ENCODE measurements around the gene OSM. TPM values are rescaled to one million over a fixed set of nuclear protein-coding genes. Genes with fewer than 3 reads are reported as not detected.

OSM gene
- total RNA-seq, 1 donor from 2014 or later = not detected

GRCh38 chr22:30280505-30280904, 13.9 kb upstream of the OSM start:
- no peak for DNase-seq (ENCODE audit: extremely low spot score, unreplicated experiment)
- TF ChIP-seq CTCF (IDR thresholded peaks at IDR 0.05) = no peak
- peaks cover 15% of the 10 kb centered on the region for H3K4me1 Mint-ChIP-seq (ENCODE audit: unreplicated experiment)
- H3K4me3 Mint-ChIP-seq (ENCODE audit: unreplicated experiment) = no peak overlapping the region
- peaks cover 12% of the 10 kb centered on the region for H3K36me3 Mint-ChIP-seq (ENCODE audit: unreplicated experiment)
- no peaks in the 10 kb centered on the region for H3K27me3 Mint-ChIP-seq (ENCODE audit: unreplicated experiment)
- no peaks in the 10 kb centered on the region for H3K9me3 Mint-ChIP-seq (ENCODE audit: unreplicated experiment)
- no peak overlapping the region for H3K27ac Mint-ChIP-seq (ENCODE audit: unreplicated experiment)

GRCh38 chr22:30279932-30280331, 13.3 kb upstream of the OSM start:
- no peak overlapping the region for H3K27ac Mint-ChIP-seq (ENCODE audit: unreplicated experiment)
- H3K4me3 Mint-ChIP-seq (ENCODE audit: unreplicated experiment) = no peak overlapping the region
- peaks cover 15% of the 10 kb centered on the region for H3K4me1 Mint-ChIP-seq (ENCODE audit: unreplicated experiment)
- H3K27me3 Mint-ChIP-seq (ENCODE audit: unreplicated experiment) = no peaks in the 10 kb centered on the region
- no peak for DNase-seq (ENCODE audit: extremely low spot score, unreplicated experiment)
- peaks cover 10% of the 10 kb centered on the region for H3K36me3 Mint-ChIP-seq (ENCODE audit: unreplicated experiment)
- no peak for TF ChIP-seq CTCF (IDR thresholded peaks at IDR 0.05)
- no peaks in the 10 kb centered on the region for H3K9me3 Mint-ChIP-seq (ENCODE audit: unreplicated experiment)

GRCh38 chr22:30279046-30279788, 12.6 kb upstream of the OSM start:
- Mint-ChIP-seq H3K4me1 (ENCODE audit: unreplicated experiment) (peaks cover 15% of the 10 kb centered on the region), H3K27me3 (ENCODE audit: unreplicated experiment) (no peaks in the 10 kb centered on the region), H3K9me3 (ENCODE audit: unreplicated experiment) (no peaks in the 10 kb centered on the region), H3K4me3 (ENCODE audit: unreplicated experiment) (no peak overlapping the region), H3K27ac (ENCODE audit: unreplicated experiment) (no peak overlapping the region), H3K36me3 (ENCODE audit: unreplicated experiment) (peaks cover 3% of the 10 kb centered on the region)
- no peak for DNase-seq (ENCODE audit: extremely low spot score, unreplicated experiment)
- no peak for TF ChIP-seq CTCF (IDR thresholded peaks at IDR 0.05)

GRCh38 chr22:30277547-30278344, 11.1 kb upstream of the OSM start:
- no peaks in the 10 kb centered on the region for H3K27me3 Mint-ChIP-seq (ENCODE audit: unreplicated experiment)
- H3K27ac Mint-ChIP-seq (ENCODE audit: unreplicated experiment) = peak overlapping the region; percentile 66
- DNase-seq (ENCODE audit: extremely low spot score, unreplicated experiment) = no peak
- no peaks in the 10 kb centered on the region for H3K9me3 Mint-ChIP-seq (ENCODE audit: unreplicated experiment)
- TF ChIP-seq CTCF (IDR thresholded peaks at IDR 0.05) = no peak
- peaks cover 15% of the 10 kb centered on the region for H3K4me1 Mint-ChIP-seq (ENCODE audit: unreplicated experiment)
- no peaks in the 10 kb centered on the region for H3K36me3 Mint-ChIP-seq (ENCODE audit: unreplicated experiment)
- no peak overlapping the region for H3K4me3 Mint-ChIP-seq (ENCODE audit: unreplicated experiment)

GRCh38 chr22:30276039-30276438, 9.4 kb upstream of the OSM start:
- Mint-ChIP-seq H3K9me3 (ENCODE audit: unreplicated experiment) (no peaks in the 10 kb centered on the region), H3K36me3 (ENCODE audit: unreplicated experiment) (no peaks in the 10 kb centered on the region), H3K27me3 (ENCODE audit: unreplicated experiment) (no peaks in the 10 kb centered on the region), H3K4me3 (ENCODE audit: unreplicated experiment) (no peak overlapping the region), H3K4me1 (ENCODE audit: unreplicated experiment) (peaks cover 15% of the 10 kb centered on the region), H3K27ac (ENCODE audit: unreplicated experiment) (no peak overlapping the region)
- DNase-seq (ENCODE audit: extremely low spot score, unreplicated experiment) = no peak
- TF ChIP-seq CTCF (IDR thresholded peaks at IDR 0.05) = no peak
